Measurements from ENCODE around the gene RBBP4.
A peak's percentile ranks its signal among the peaks of the same experiment; 100 is the strongest.

Gene RBBP4

GRCh38 chr1:32644426-32644825 is 6.6 kb upstream of the RBBP4 start:
- Histone ChIP-seq H3K4me1 (ENCODE audit: control insufficient read depth, low read length) (peaks cover 33% of the 10 kb centered on the region), H3K9me3 (ENCODE audit: control insufficient read depth, insufficient read depth, low read length) (no peaks in the 10 kb centered on the region), H3K36me3 (ENCODE audit: control insufficient read depth, low read length) (peaks cover 37% of the 10 kb centered on the region), H3K4me3 (ENCODE audit: low read length) (no peak overlapping the region), H3K4me2 (ENCODE audit: low read length) (no peak overlapping the region), H3F3A (ENCODE audit: control insufficient read depth, insufficient read depth) (peaks cover 6% of the 10 kb centered on the region; the same call in 1 of the 2 replicates), H3K27me3 (ENCODE audit: control insufficient read depth, low read length) (no peaks in the 10 kb centered on the region), H4K20me1 (ENCODE audit: control insufficient read depth, insufficient read depth, low read depth, low read length) (peaks cover 6% of the 10 kb centered on the region; the same call in 1 of the 2 replicates), H3K9me2 (replicated peaks; ENCODE audit: control insufficient read depth, low read length) (no peaks in the 10 kb centered on the region), H3K79me2 (ENCODE audit: control insufficient read depth, low read length) (peaks cover 100% of the 10 kb centered on the region), H3K27ac (ENCODE audit: low read depth, low read length) (no peak overlapping the region)
- TF ChIP-seq EZH2phosphoT487 (IDR thresholded peaks at IDR 0.05; ENCODE audit: borderline replicate concordance, low read length), result no peak
- TF ChIP-seq CTCF (IDR thresholded peaks at IDR 0.05; ENCODE audit: low read depth, low read length, poor library complexity, severe bottlenecking), result no peak

GRCh38 chr1:32647308-32648134 is 3.5 kb upstream of the RBBP4 start:
- Histone ChIP-seq H3K27me3 (ENCODE audit: control insufficient read depth, low read length) (no peaks in the 10 kb centered on the region), H3F3A (ENCODE audit: control insufficient read depth, insufficient read depth) (peaks cover 14% of the 10 kb centered on the region), H3K4me3 (ENCODE audit: low read length) (peak overlapping the region; percentile 83), H3K27ac (ENCODE audit: low read depth, low read length) (peak overlapping the region; percentile 91), H3K4me1 (ENCODE audit: control insufficient read depth, low read length) (peaks cover 40% of the 10 kb centered on the region), H3K4me2 (ENCODE audit: low read length) (peak overlapping the region; percentile 86), H3K79me2 (ENCODE audit: control insufficient read depth, low read length) (peaks cover 92% of the 10 kb centered on the region), H3K36me3 (ENCODE audit: control insufficient read depth, low read length) (peaks cover 52% of the 10 kb centered on the region), H3K9me2 (replicated peaks; ENCODE audit: control insufficient read depth, low read length) (no peaks in the 10 kb centered on the region), H3K9me3 (ENCODE audit: control insufficient read depth, insufficient read depth, low read length) (no peaks in the 10 kb centered on the region), H4K20me1 (ENCODE audit: control insufficient read depth, insufficient read depth, low read depth, low read length) (peaks cover 6% of the 10 kb centered on the region; the same call in 1 of the 2 replicates)
- TF ChIP-seq CTCF (IDR thresholded peaks at IDR 0.05; ENCODE audit: low read depth, low read length, poor library complexity, severe bottlenecking) (no peak), EZH2phosphoT487 (IDR thresholded peaks at IDR 0.05; ENCODE audit: borderline replicate concordance, low read length) (no peak)

- peaks cover 73% of the 10 kb centered on the region for H3K36me3 ChIP-seq (ENCODE audit: control insufficient read depth, low read length)
Observed at GRCh38 chr1:32650248-32650751, 708 bp upstream of the RBBP4 start, which contains the start of gene ZBTB8OS. Gene ZBTB8OS (minus strand): TSS chr1:32650550. CDS start chr1:32650529, 21 bp downstream.

More at GRCh38 chr1:32650248-32650751, 708 bp upstream of the RBBP4 start, which contains the start of gene ZBTB8OS:
- Histone ChIP-seq H3K79me2 (ENCODE audit: control insufficient read depth, low read length) (peaks cover 92% of the 10 kb centered on the region), H3K4me2 (ENCODE audit: low read length) (peak within 1 kb of the TSS; percentile 86), H3K27ac (ENCODE audit: low read depth, low read length) (peak within 1 kb of the TSS; percentile 91), H3K9me2 (replicated peaks; ENCODE audit: control insufficient read depth, low read length) (no peaks in the 10 kb centered on the region), H3F3A (ENCODE audit: control insufficient read depth, insufficient read depth) (peaks cover 15% of the 10 kb centered on the region), H3K27me3 (ENCODE audit: control insufficient read depth, low read length) (no peaks in the 10 kb centered on the region), H3K4me1 (ENCODE audit: control insufficient read depth, low read length) (peaks cover 63% of the 10 kb centered on the region), H3K9me3 (ENCODE audit: control insufficient read depth, insufficient read depth, low read length) (no peaks in the 10 kb centered on the region), H3K4me3 (ENCODE audit: low read length) (peak within 1 kb of the TSS; percentile 83), H4K20me1 (ENCODE audit: control insufficient read depth, insufficient read depth, low read depth, low read length) (peaks cover 23% of the 10 kb centered on the region)
- no peak for TF ChIP-seq CTCF (IDR thresholded peaks at IDR 0.05; ENCODE audit: low read depth, low read length, poor library complexity, severe bottlenecking)
- TF ChIP-seq EZH2phosphoT487 (IDR thresholded peaks at IDR 0.05; ENCODE audit: borderline replicate concordance, low read length), result no peak
